Glomerular endothelial cell (primary cell): ENCODE measurements around the gene HK1. TPM values are rescaled to one million over a fixed set of nuclear protein-coding genes. Genes with fewer than 3 reads are reported as not detected.

Experiments used
- DNase-seq: peaks from one replicate; pipeline ENCODE4 v3.0.0-alpha.2; 2011; ENCODE audit warnings: low read depth, low spot score; ENCODE audit errors: extremely low read depth
- total RNA-seq: library from RNA; depleted of rRNA; stranded (reverse); fragments of >200 nt; gene quantifications from 2 replicates; pipeline ENCODE4 v1.2.3, GENCODE V29; 2015

Gene HK1
- total RNA-seq, 1 donor from 2014 or later: 125 TPM

DNA sequence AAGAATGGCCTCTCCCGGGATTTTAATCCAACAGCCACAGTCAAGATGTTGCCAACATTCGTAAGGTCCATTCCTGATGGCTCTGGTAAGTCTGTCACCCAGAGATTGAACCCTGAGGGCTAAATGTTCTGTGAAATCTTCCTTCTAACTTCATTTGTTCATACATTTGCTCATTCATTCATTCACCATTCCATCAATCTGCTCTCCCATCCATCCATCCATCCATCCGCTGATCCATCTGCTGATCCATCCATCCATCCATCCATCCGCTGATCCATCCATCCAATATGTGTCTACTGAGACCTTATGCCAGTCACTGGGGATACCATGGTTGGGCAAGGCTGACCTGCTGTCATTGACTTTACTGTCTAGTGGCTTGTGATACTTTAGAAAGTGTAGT, 65.6 kb downstream of the HK1 start:
- no peak for DNase-seq

DNA sequence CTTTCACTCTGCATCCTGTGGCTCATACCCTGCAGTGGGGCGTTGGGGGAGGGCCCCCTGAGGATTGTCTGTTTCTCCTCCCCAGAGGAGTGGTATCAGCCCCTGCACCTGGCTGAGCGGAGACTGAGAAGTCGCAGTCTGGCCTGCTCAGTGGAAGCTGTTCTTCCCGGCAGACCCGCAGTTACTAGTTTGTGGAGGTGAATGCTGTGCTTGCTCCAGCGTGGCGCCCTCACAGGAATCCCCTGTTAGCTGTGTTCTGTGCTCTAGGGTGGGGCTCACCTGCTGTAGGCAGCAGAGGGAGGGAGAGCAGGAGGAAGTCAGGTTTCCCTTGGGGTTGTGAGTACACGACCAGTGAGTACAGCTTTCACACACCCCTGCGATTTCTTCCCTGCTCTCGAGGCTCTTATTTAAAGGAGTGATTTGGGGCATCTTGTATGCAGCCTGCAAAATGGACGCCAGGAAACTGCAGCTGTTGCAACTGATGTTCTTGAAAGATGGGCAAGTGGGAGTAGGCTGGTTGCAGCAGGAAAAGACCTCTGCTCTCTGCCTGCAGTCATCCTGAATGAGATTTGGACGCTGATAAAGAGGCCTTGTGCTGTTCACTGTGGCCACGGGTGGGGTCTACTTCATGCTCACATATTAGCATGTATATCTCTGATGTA, 66.4 kb downstream of the HK1 start:
- DNase-seq: no peak

DNA sequence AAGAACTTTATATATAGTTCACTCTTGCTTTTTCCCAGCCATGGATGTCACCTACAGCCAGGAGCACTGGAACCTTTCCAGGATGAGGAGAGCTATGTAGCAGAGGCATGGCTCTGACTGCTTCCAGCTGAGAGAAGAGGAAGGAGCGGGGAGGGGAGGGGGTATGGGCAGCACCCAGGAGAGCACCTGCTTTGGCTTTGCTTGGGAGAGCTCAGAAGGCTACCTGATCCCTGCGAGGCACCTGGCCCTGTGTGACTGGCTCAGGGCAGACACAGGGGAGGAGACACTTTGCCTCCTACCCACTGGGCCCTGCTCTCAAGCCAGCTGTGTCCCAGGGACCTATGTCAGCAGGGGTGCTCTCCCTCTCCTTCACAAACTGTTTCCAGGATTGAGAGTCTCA, 67.1 kb downstream of the HK1 start:
- no peak for DNase-seq

GRCh38 chr10:69345890-69346474, 67.7 kb downstream of the HK1 start:
- DNase-seq: no peak

- DNase-seq: no peak
Measured at GRCh38 chr10:69346776-69347175, 68.5 kb downstream of the HK1 start.

DNA sequence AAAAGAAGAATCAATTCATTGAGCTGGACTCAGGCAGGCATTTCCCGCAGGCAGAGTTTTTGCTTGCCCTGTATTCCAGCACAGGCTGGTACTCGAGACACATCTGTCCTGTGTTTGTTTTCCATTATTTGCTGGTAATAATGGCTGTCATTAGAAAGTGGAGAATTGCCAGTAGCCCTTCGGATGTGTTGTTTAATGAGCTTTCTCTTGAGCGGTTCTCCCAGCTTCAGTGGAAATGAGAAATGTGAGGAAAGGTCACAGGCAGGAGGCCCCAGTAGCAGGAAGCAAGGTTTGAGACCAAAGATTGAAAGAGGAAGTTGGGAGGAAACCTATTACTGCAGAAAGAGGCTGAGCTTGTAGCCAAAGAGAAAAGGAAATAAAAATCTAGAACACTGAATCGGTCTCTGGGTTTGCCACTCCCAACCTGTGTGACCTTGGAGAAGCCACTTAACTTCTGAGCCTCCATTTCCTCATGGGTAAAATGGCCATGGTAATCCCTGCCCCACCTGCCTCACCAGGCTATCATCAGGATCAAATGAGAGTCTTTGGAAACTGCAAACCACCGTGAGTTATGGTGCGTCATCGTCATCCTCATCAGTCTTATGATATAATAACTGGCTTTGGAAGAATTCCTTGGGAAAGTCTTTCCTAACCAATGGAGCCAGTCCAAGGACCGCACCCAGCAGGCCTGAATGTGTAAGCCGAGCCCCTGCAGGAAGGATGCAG, 70.7 kb downstream of the HK1 start:
- DNase-seq: no peak

- no peak for DNase-seq
Measured at GRCh38 chr10:69349542-69349888, 71.2 kb downstream of the HK1 start.

DNA sequence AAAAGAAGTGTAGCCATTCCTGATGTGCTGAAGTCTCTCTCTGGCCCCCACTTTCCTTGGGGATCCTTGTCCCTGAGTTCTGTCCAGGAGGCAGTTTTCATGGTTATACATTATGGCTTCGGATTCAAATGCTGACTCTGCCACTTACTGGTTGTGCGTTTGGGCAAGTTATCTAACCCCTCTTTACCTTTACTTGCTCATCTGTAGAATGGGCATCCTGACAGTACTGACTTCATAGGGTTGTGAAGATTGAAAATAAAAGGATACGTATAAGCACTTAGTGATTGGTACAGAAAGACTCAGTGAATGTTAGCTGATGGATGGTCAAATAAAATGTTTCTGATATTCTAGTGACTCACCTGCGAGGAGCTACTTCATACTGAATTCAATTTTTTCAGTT, 73.3 kb downstream of the HK1 start:
- DNase-seq: no peak

GRCh38 chr10:69352569-69353264, 74.4 kb downstream of the HK1 start:
- no peak for DNase-seq

DNA sequence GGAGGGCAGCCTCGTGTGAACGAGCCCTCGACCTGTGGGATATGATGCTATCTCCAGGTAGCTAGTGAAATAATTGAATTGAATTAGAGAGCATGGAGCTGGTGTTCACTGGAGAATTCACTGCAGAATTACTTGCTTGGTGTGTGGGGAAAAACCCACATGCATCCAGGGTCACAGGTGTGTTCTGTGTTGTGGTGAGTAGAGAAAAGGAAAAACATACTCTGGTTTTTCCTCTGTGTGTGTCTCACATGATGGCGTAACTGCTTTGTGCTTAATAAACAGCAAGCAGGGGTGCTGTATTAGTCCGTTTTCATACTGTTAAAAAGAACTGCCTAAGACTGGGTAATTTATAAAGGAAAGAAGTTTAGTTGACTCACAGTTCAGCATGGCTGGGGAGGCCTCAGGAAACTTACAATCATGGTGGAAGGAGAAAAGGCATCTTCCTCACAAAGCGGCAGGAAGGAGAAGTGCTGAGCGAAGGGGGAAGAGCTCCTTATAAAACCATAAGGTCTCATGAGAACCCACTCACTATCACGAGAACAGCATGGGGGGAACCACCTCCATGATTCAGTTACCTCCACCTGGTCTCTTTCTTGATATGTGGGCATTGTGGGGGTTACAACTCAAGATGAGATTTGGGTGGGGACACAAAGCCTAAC, 75.8 kb downstream of the HK1 start:
- no peak for DNase-seq

DNA sequence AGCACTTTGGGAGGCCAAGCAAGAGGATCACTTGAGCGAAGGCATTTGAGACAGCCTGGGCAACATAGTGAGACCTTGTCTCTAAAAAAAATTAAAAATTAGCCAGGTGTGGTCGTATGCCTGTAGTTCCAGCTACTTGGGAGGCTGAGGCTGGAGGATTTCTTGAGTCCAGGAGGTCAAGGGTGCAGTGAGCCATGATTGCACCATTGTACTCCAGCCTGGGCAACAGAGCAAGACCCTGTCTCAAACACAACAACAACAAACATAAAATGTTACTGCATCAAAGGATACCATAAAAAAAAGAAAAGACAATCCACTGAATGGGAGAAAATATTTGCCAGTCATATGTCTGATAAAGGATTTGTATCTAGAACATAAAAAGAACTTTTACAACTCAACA, 77.9 kb downstream of the HK1 start:
- no peak for DNase-seq

GRCh38 chr10:69358148-69358795, 80.0 kb downstream of the HK1 start:
- no peak for DNase-seq

- no peak for DNase-seq
Measured at GRCh38 chr10:69359148-69359547, 80.9 kb downstream of the HK1 start.

DNA sequence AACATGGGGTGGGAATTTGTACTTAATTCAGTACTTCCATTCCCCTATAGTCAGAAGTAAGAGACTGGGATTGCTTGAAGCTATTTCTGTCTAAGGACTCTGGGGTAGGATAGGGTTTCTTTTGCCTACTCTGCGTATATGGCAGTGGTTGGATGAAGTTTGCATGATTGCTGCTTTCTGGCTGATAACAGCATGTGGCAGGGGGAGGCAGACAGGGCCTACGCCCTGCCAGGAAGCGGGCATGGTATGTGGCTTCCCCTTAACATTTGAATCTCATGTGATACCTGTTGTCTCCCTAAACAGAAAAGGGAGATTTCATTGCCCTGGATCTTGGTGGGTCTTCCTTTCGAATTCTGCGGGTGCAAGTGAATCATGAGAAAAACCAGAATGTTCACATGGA, 81.3 kb downstream of the HK1 start:
- DNase-seq: no peak

- DNase-seq: no peak
Measured at GRCh38 chr10:69360485-69361302, 82.4 kb downstream of the HK1 start.

DNA sequence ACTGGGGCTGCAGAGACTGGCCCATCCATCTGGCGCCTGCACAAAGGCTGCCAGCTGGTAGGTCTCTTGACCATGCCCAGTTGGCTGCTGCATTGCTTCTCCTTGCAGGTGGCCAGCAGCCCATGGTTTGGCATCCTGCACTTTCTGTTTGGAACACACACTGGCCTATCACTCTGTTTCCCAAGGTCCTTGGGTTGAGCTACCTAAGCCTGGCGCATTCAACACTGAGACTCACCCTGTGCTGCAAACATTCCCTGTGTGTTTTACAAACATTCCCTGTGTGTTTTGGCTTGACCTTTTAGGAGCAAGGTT, 83.0 kb downstream of the HK1 start:
- DNase-seq: no peak

- DNase-seq: no peak
Measured at GRCh38 chr10:69362471-69362954, 84.2 kb downstream of the HK1 start.

- DNase-seq: no peak
Measured at GRCh38 chr10:69363666-69364065, 85.4 kb downstream of the HK1 start.

- DNase-seq: no peak
Measured at GRCh38 chr10:69364232-69364940, 86.1 kb downstream of the HK1 start.
